SK-N-SH treated with all-trans-retinoic acid at 6 μM for 48 hours (cell line): Measurements from ENCODE around the gene CDR2.
A peak's percentile ranks its signal among the peaks of the same experiment; 100 is the strongest.

Experiments
- ATAC-seq: fragments of 200-7000 bp; cut with Tn5 transposase; 3 replicates; pipeline ENCODE4 v1.9.1; 2020; ENCODE audit warnings: mild to moderate bottlenecking, moderate library complexity
- ARNTL ChIP-seq: fragments of 450-650 bp; formaldehyde crosslinking; IDR thresholded peaks from 2 replicates; pipeline ENCODE4 v1.5.0; 2020; ENCODE audit warnings: low read depth, mild to moderate bottlenecking, moderate library complexity, borderline replicate concordance
- BACH2 ChIP-seq: fragments of 250-450 bp; sonication (Bioruptor Pico); IDR thresholded peaks from 2 replicates; pipeline ENCODE4 v1.9.0; 2021; ENCODE audit warnings: mild to moderate bottlenecking, borderline replicate concordance
- CSDC2 ChIP-seq: fragments of 250-450 bp; sonication (Bioruptor Pico); IDR thresholded peaks from 2 replicates; pipeline ENCODE4 v1.5.0; 2020; ENCODE audit warnings: mild to moderate bottlenecking, moderate library complexity
- ESRRG ChIP-seq: fragments of 250-450 bp; sonication (Bioruptor Pico); IDR thresholded peaks from 2 replicates; pipeline ENCODE4 v1.6.1; 2021; ENCODE audit warnings: mild to moderate bottlenecking
- GLIS3 ChIP-seq: fragments of 250-450 bp; sonication (Bioruptor Pico); IDR thresholded peaks from 2 replicates; pipeline ENCODE4 v1.5.0; 2020; ENCODE audit warnings: mild to moderate bottlenecking, moderate library complexity
- ISL1 ChIP-seq: fragments of 250-450 bp; sonication (Bioruptor Pico); IDR thresholded peaks from 2 replicates; pipeline ENCODE4 v2.1.2; 2022; ENCODE audit warnings: mild to moderate bottlenecking, moderate library complexity
- PPARA ChIP-seq: fragments of 250-450 bp; sonication (Bioruptor Pico); IDR thresholded peaks from 2 replicates; pipeline ENCODE4 v1.5.0; 2020; ENCODE audit warnings: mild to moderate bottlenecking, borderline replicate concordance
- RARB ChIP-seq: fragments of 250-450 bp; sonication (Bioruptor Pico); IDR thresholded peaks from 2 replicates; pipeline ENCODE4 v1.8.0; 2021; ENCODE audit warnings: mild to moderate bottlenecking, moderate library complexity
- SNAI2 ChIP-seq: fragments of 250-450 bp; sonication (Bioruptor Pico); IDR thresholded peaks from 2 replicates; pipeline ENCODE4 v1.5.0; 2020; ENCODE audit warnings: mild to moderate bottlenecking, moderate library complexity
- TCF4 ChIP-seq: fragments of 250-450 bp; sonication (Bioruptor Pico); IDR thresholded peaks from 2 replicates; pipeline ENCODE4 v1.8.0; 2021; ENCODE audit warnings: mild to moderate bottlenecking, moderate library complexity, borderline replicate concordance
- TOX ChIP-seq: fragments of 250-450 bp; sonication (Bioruptor Pico); IDR thresholded peaks from 2 replicates; pipeline ENCODE4 v1.8.0; 2021; ENCODE audit warnings: mild to moderate bottlenecking, moderate library complexity, borderline replicate concordance
- ZC3H10 ChIP-seq: fragments of 250-450 bp; sonication (Bioruptor Pico); IDR thresholded peaks from 2 replicates; pipeline ENCODE4 v1.5.1; 2021; ENCODE audit warnings: mild to moderate bottlenecking, moderate library complexity
- ZFP3 ChIP-seq: fragments of 250-450 bp; sonication (Bioruptor Pico); IDR thresholded peaks from 2 replicates; pipeline ENCODE4 v1.5.0; 2020; ENCODE audit warnings: mild to moderate bottlenecking, moderate library complexity
- ZFP30 ChIP-seq: fragments of 450-650 bp; formaldehyde crosslinking; IDR thresholded peaks from 2 replicates; pipeline ENCODE4 v1.5.0; 2022; ENCODE audit warnings: mild to moderate bottlenecking, moderate library complexity
- ZNF565 ChIP-seq: fragments of 450-650 bp; formaldehyde crosslinking; conservative IDR thresholded peaks from 2 replicates; pipeline ENCODE4 v1.5.0; 2020; ENCODE audit warnings: low read depth, mild to moderate bottlenecking, moderate library complexity
- ZNF70 ChIP-seq: fragments of 450-650 bp; formaldehyde crosslinking; IDR thresholded peaks from 2 replicates; pipeline ENCODE4 v1.5.0; 2020; ENCODE audit warnings: mild to moderate bottlenecking, moderate library complexity
- ZNF8 ChIP-seq: fragments of 450-650 bp; formaldehyde crosslinking; IDR thresholded peaks from 2 replicates; pipeline ENCODE4 v1.5.0; 2020; ENCODE audit warnings: mild to moderate bottlenecking, moderate library complexity
- TF ChIP-seq, protein P1 (sequence below): fragments of 250-450 bp; sonication (Bioruptor Pico); IDR thresholded peaks from 2 replicates; pipeline ENCODE4 v1.8.0; 2020; ENCODE audit warnings: mild to moderate bottlenecking, moderate library complexity, borderline replicate concordance
- TF ChIP-seq, protein P2 (sequence below): fragments of 250-450 bp; sonication (Bioruptor Pico); IDR thresholded peaks from 2 replicates; pipeline ENCODE4 v1.5.1; 2020; ENCODE audit warnings: low read depth, mild to moderate bottlenecking, moderate library complexity
- TF ChIP-seq, protein P3 (sequence below): fragments of 250-450 bp; sonication (Bioruptor Pico); IDR thresholded peaks from 2 replicates; pipeline ENCODE4 v1.8.0; 2021; ENCODE audit warnings: low read depth, mild to moderate bottlenecking, moderate library complexity, borderline replicate concordance
- TF ChIP-seq, protein P4 (sequence below): fragments of 250-450 bp; sonication (Bioruptor Pico); IDR thresholded peaks from 2 replicates; pipeline ENCODE4 v1.5.1; 2021; ENCODE audit warnings: mild to moderate bottlenecking, moderate library complexity
- TF ChIP-seq, protein P5 (sequence below): fragments of 250-450 bp; sonication (Bioruptor Pico); IDR thresholded peaks from 2 replicates; pipeline ENCODE4 v1.5.0; 2020; ENCODE audit warnings: mild to moderate bottlenecking, moderate library complexity

CDR2 gene

DNA sequence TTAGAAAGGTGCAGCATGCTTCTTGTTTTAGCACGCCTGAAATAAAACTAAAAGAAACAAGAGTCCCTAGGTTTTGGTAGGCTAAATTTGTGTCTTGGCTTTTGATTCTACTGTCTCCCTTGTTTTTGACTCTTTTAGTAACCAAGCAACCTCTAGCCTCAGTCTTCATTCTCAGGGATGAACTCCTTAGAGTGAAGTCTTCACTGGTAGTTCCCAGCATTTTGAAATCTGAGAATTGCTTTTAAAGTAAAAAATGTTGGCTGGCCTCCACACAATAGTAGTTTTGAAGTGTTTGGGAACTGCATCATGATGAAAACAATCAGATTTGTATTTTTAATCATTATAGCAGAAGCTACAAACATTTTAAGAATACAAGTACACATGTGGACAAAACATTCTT is 6.1 kb upstream of the CDR2 start:
- ATAC-seq: peak; percentile 79

DNA sequence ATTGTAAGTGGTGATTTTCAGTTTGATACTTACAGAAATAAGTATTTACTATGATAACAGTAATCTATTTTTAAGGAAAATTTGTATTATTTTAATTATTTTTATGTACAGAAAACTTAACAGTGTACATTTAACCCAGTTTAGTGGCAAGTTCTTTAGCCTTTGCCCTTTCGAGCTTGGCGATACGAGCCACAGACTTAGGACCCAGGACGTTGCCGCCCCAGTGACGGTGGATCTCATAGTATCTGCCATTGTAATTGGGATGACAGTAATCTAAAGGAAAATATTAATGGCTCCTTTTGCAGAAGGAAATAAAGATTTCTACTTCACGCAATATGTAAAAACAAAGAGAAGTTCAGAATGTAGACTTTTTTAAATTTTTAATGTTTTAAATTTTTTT is 5.2 kb upstream of the CDR2 start:
- TF ChIP-seq ZNF8 (CRISPR knock-in tag) (no peak), CSDC2 (CRISPR knock-in tag) (no peak), BACH2 (CRISPR knock-in tag) (no peak), GLIS3 (no peak), ZFP3 (CRISPR knock-in tag) (no peak), RARB (CRISPR knock-in tag) (no peak)
- no peak for ATAC-seq

More for the DNA sequence above, 6.1 kb upstream of the CDR2 start:
- TF ChIP-seq ZFP3 (CRISPR knock-in tag): no peak
- no peak for TF ChIP-seq ZFP30 (CRISPR knock-in tag)
- TF ChIP-seq, protein P1, sequence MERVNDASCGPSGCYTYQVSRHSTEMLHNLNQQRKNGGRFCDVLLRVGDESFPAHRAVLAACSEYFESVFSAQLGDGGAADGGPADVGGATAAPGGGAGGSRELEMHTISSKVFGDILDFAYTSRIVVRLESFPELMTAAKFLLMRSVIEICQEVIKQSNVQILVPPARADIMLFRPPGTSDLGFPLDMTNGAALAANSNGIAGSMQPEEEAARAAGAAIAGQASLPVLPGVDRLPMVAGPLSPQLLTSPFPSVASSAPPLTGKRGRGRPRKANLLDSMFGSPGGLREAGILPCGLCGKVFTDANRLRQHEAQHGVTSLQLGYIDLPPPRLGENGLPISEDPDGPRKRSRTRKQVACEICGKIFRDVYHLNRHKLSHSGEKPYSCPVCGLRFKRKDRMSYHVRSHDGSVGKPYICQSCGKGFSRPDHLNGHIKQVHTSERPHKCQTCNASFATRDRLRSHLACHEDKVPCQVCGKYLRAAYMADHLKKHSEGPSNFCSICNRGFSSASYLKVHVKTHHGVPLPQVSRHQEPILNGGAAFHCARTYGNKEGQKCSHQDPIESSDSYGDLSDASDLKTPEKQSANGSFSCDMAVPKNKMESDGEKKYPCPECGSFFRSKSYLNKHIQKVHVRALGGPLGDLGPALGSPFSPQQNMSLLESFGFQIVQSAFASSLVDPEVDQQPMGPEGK (CRISPR knock-in tag): no peak
- no peak for TF ChIP-seq ZC3H10 (CRISPR knock-in tag)
- TF ChIP-seq, protein P2, sequence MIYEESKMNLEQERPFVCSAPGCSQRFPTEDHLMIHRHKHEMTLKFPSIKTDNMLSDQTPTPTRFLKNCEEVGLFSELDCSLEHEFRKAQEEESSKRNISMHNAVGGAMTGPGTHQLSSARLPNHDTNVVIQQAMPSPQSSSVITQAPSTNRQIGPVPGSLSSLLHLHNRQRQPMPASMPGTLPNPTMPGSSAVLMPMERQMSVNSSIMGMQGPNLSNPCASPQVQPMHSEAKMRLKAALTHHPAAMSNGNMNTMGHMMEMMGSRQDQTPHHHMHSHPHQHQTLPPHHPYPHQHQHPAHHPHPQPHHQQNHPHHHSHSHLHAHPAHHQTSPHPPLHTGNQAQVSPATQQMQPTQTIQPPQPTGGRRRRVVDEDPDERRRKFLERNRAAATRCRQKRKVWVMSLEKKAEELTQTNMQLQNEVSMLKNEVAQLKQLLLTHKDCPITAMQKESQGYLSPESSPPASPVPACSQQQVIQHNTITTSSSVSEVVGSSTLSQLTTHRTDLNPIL: no peak
- no peak for TF ChIP-seq ARNTL (CRISPR knock-in tag)
- TF ChIP-seq, protein P3, sequence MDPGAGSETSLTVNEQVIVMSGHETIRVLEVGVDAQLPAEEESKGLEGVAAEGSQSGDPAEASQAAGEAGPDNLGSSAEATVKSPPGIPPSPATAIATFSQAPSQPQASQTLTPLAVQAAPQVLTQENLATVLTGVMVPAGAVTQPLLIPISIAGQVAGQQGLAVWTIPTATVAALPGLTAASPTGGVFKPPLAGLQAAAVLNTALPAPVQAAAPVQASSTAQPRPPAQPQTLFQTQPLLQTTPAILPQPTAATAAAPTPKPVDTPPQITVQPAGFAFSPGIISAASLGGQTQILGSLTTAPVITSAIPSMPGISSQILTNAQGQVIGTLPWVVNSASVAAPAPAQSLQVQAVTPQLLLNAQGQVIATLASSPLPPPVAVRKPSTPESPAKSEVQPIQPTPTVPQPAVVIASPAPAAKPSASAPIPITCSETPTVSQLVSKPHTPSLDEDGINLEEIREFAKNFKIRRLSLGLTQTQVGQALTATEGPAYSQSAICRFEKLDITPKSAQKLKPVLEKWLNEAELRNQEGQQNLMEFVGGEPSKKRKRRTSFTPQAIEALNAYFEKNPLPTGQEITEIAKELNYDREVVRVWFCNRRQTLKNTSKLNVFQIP (CRISPR knock-in tag): no peak
- no peak for TF ChIP-seq PPARA (CRISPR knock-in tag)
- TF ChIP-seq RARB (CRISPR knock-in tag): no peak
- TF ChIP-seq ESRRG: no peak
- TF ChIP-seq CSDC2 (CRISPR knock-in tag): no peak
- no peak for TF ChIP-seq TOX (CRISPR knock-in tag)
- no peak for TF ChIP-seq ZNF70 (CRISPR knock-in tag)
- TF ChIP-seq, protein P4, sequence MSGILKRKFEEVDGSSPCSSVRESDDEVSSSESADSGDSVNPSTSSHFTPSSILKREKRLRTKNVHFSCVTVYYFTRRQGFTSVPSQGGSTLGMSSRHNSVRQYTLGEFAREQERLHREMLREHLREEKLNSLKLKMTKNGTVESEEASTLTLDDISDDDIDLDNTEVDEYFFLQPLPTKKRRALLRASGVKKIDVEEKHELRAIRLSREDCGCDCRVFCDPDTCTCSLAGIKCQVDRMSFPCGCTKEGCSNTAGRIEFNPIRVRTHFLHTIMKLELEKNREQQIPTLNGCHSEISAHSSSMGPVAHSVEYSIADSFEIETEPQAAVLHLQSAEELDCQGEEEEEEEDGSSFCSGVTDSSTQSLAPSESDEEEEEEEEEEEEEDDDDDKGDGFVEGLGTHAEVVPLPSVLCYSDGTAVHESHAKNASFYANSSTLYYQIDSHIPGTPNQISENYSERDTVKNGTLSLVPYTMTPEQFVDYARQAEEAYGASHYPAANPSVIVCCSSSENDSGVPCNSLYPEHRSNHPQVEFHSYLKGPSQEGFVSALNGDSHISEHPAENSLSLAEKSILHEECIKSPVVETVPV (CRISPR knock-in tag): no peak
- TF ChIP-seq ISL1 (CRISPR knock-in tag): no peak
- no peak for TF ChIP-seq TCF4 (CRISPR knock-in tag)
- TF ChIP-seq GLIS3: no peak
- TF ChIP-seq SNAI2: no peak

DNA sequence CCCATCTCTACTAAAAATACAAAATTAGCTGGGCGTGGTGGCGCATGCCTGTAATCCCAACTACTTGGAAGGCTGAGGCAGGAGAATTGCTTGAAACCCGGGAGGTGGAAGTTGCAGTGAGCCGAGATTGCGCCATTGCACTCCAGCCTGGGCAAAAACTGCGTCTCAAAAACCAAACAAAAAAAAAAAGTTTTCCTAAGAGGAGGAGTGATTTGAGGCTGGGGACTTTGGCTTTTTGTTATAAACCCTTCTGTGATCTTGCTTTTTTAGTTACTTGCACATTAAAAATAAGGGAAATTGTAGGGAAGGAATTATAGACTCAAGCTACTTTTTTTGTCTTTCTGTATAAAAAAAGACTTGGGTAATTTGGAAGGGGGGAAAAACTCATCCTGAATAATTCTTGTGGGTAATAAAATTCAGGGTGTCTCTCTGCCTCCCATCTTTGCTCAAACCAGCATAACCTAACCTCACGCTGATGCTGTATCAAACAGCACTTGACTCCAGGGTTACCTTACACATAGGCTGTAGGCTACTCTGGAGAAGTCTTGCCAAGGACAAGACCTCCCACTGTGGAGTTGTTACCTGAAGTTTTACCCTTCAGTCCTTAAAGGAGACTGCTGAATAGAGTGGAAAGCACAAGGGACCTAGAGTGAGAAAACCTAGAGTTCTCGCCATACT is 1.7 kb upstream of the CDR2 start:
- no peak for ATAC-seq
- TF ChIP-seq, protein P2: no peak
- TF ChIP-seq ISL1 (CRISPR knock-in tag) (no peak), ESRRG (no peak), PPARA (CRISPR knock-in tag) (no peak), TCF4 (CRISPR knock-in tag) (no peak), ARNTL (CRISPR knock-in tag) (no peak), TOX (CRISPR knock-in tag) (no peak), ZFP30 (CRISPR knock-in tag) (no peak), ZNF8 (CRISPR knock-in tag) (no peak), GLIS3 (no peak), ZNF565 (CRISPR knock-in tag) (no peak), ZC3H10 (CRISPR knock-in tag) (no peak), SNAI2 (no peak)
- TF ChIP-seq, protein P3 (CRISPR knock-in tag): no peak
- TF ChIP-seq, protein P5, sequence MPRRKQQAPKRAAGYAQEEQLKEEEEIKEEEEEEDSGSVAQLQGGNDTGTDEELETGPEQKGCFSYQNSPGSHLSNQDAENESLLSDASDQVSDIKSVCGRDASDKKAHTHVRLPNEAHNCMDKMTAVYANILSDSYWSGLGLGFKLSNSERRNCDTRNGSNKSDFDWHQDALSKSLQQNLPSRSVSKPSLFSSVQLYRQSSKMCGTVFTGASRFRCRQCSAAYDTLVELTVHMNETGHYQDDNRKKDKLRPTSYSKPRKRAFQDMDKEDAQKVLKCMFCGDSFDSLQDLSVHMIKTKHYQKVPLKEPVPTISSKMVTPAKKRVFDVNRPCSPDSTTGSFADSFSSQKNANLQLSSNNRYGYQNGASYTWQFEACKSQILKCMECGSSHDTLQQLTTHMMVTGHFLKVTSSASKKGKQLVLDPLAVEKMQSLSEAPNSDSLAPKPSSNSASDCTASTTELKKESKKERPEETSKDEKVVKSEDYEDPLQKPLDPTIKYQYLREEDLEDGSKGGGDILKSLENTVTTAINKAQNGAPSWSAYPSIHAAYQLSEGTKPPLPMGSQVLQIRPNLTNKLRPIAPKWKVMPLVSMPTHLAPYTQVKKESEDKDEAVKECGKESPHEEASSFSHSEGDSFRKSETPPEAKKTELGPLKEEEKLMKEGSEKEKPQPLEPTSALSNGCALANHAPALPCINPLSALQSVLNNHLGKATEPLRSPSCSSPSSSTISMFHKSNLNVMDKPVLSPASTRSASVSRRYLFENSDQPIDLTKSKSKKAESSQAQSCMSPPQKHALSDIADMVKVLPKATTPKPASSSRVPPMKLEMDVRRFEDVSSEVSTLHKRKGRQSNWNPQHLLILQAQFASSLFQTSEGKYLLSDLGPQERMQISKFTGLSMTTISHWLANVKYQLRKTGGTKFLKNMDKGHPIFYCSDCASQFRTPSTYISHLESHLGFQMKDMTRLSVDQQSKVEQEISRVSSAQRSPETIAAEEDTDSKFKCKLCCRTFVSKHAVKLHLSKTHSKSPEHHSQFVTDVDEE (CRISPR knock-in tag): no peak
- TF ChIP-seq, protein P1 (CRISPR knock-in tag): no peak
